ENCODE data around the gene PHRF1. TPM values are rescaled to one million over a fixed set of nuclear protein-coding genes. Genes with fewer than 3 reads are reported as not detected.

PHRF1 gene
- total RNA-seq, 1 experiment from 2014 or later, result 45.5 TPM

- TF ChIP-seq FOSL1 (IDR thresholded peaks at IDR 0.05; ENCODE audit: low read depth), result no peak
Observed at GRCh38 chr11:589798-590197, 13.5 kb downstream of the PHRF1 start (continued).

- Histone ChIP-seq H3K27me3 (ENCODE audit: insufficient read depth, low read length) (no peaks in the 10 kb centered on the region), H3K4me3 (replicated peaks in 1 of 2; ENCODE audit: low read depth in 1 of 2, low read length in 2 of 2) (no peak overlapping the region), H3K36me3 (ENCODE audit: control insufficient read depth in 1 of 2, insufficient read depth in 2 of 2, low read length in 2 of 2) (peaks cover 59 to 72% of the 10 kb centered on the region in 2 experiments), H3K9ac (ENCODE audit: low read length) (no peak overlapping the region), H2AFZ (ENCODE audit: low read depth, low read length, poor library complexity, severe bottlenecking) (no peak overlapping the region), H3K9me2 (ENCODE audit: insufficient read depth) (no peaks in the 10 kb centered on the region), H3K4me2 (ENCODE audit: low read length) (no peak overlapping the region), H3K27ac (ENCODE audit: low read depth, low read length) (no peak overlapping the region), H4K20me1 (ENCODE audit: insufficient read depth) (no peaks in the 10 kb centered on the region), H3K79me2 (ENCODE audit: insufficient read depth, low read length) (peaks cover 88% of the 10 kb centered on the region), H3K9me3 (ENCODE audit: control insufficient read depth in 1 of 2, insufficient read depth in 1 of 2, low read depth in 1 of 2, low read length in 2 of 2) (no peaks in the 10 kb centered on the region), H3K4me1 (ENCODE audit: control insufficient read depth in 1 of 2, insufficient read depth in 2 of 2, low read length in 2 of 2) (peaks cover 0 to 8% of the 10 kb centered on the region in 2 experiments; a peak in 2 of 4 replicates)
- BruUV-seq (replicated peaks), result no TSS peak
- ChIA-PET RAD21 (ENCODE audit: low non-redundant PET in 1 of 2, low total read pairs in 2 of 2, uncharacterized antibody in 2 of 2, unreplicated experiment in 2 of 2) (interaction anchor here in 1 of 2 experiments (0.7 kb wide), 1 partner anchor 116 kb away, joined by 3 read pairs; no protein-coding TSS in a partner anchor), POLR2A (no interaction called here), CTCF (no interaction called here)
- TF ChIP-seq MAX (IDR thresholded peaks at IDR 0.05) (no peak), ATF3 (IDR thresholded peaks at IDR 0.05) (no peak), SP1 (IDR thresholded peaks at IDR 0.05; ENCODE audit: low read depth) (no peak), CEBPB (IDR thresholded peaks at IDR 0.05; ENCODE audit: low read depth) (no peak), EZH2phosphoT487 (IDR thresholded peaks at IDR 0.05; ENCODE audit: borderline replicate concordance) (no peak), FOSL1 (IDR thresholded peaks at IDR 0.05; ENCODE audit: low read depth) (no peak), YY1 (IDR thresholded peaks at IDR 0.05; ENCODE audit: extremely low read depth, insufficient replicate concordance, low read depth, low read length) (no peak), ZBTB33 (IDR thresholded peaks at IDR 0.05; ENCODE audit: extremely low read depth, insufficient replicate concordance, low read length) (no peak), ELF1 (IDR thresholded peaks at IDR 0.05; ENCODE audit: borderline replicate concordance, low read depth) (no peak), TCF7L2 (IDR thresholded peaks at IDR 0.05; ENCODE audit: borderline replicate concordance, extremely low read depth, insufficient read depth, insufficient read length) (no peak), CBX3 (IDR thresholded peaks at IDR 0.05; ENCODE audit: low read depth) (no peak), RAD21 (IDR thresholded peaks at IDR 0.05; ENCODE audit: low read depth) (no peak)
- DNase-seq (ENCODE audit: low read depth, low spot score), result no peak
- no peak for ATAC-seq
- intact Hi-C loops (cut with micrococcal nuclease), result no loop called here
Observed at GRCh38 chr11:590997-591396, 14.7 kb downstream of the PHRF1 start.

All from HCT116 (cell line).